Omental fat pad (tissue), 4 donors: Measurements from ENCODE around the gene EPN1. TPM values are rescaled to one million over a fixed set of nuclear protein-coding genes. Genes with fewer than 3 reads are reported as not detected.

Experiments used
- ATAC-seq: fragments of 150-250 bp; one replicate; pipeline ENCODE4 v1.9.1; 2016; ENCODE audit warnings: mild to moderate bottlenecking, moderate library complexity; ENCODE audit not compliant: low FRiP score
- DNase-seq: peaks from one replicate; pipeline ENCODE4 v3.0.0-alpha.2; 2019; ENCODE audit warnings: low spot score
- CTCF ChIP-seq, 3 donors: fragments of 450-650 bp; IDR thresholded peaks; one replicate each; pipeline ENCODE4 v1.5.1; 2016 to 2017; ENCODE audit warnings: antibody characterized with exemption in 3 of 3, mild to moderate bottlenecking in 3 of 3, moderate library complexity in 2 of 3
- total RNA-seq, 4 donors: library from RNA; depleted of rRNA; stranded (reverse); fragments of >200 nt; gene quantifications; one replicate each; pipeline ENCODE4 v1.1.0, GENCODE V29; 2016

Gene EPN1
- total RNA-seq, 4 donors from 2014 or later, result 56.4 to 82.3 (median 62.0) TPM

- ATAC-seq (no peak), DNase-seq (no peak)
- TF ChIP-seq CTCF (IDR thresholded peaks at IDR 0.05), result no peak
These were observed 13.2 kb upstream of the EPN1 start for GRCh38 chr19:55661826-55662225.

- DNase-seq (no peak), ATAC-seq (no peak)
- no peak for TF ChIP-seq CTCF (IDR thresholded peaks at IDR 0.05)
These were observed 11.0 kb upstream of the EPN1 start for GRCh38 chr19:55663846-55664536.

GRCh38 chr19:55666343-55667005 is 8.6 kb upstream of the EPN1 start:
- no peak for TF ChIP-seq CTCF (IDR thresholded peaks at IDR 0.05)
- DNase-seq (no peak), ATAC-seq (no peak)

GRCh38 chr19:55667006-55667381 is 8.0 kb upstream of the EPN1 start:
- ATAC-seq (no peak), DNase-seq (no peak)
- TF ChIP-seq CTCF (IDR thresholded peaks at IDR 0.05), result no peak

GRCh38 chr19:55667511-55667910 is 7.5 kb upstream of the EPN1 start:
- no peak for DNase-seq
- ATAC-seq, result no peak
- TF ChIP-seq CTCF (IDR thresholded peaks at IDR 0.05), result no peak

- ATAC-seq (no peak), DNase-seq (no peak)
- TF ChIP-seq CTCF (IDR thresholded peaks at IDR 0.05), result no peak
These were observed 7.1 kb upstream of the EPN1 start for GRCh38 chr19:55667958-55668357.
